ENCODE measurements around the gene SRRM2.

SRRM2 gene

GRCh38 chr16:2709588-2709984, 42.9 kb upstream of the SRRM2 start:
- no peak overlapping the region for H3K4me3 ChIP-seq (replicated peaks; ENCODE audit: low read depth, low read length)
- no peaks in the 10 kb centered on the region for H3K27me3 ChIP-seq (replicated peaks; ENCODE audit: control insufficient read depth, insufficient read depth, low read length)
- TF ChIP-seq CTCF (IDR thresholded peaks at IDR 0.05; ENCODE audit: insufficient read depth, low read length, poor library complexity, severe bottlenecking): no peak
- peak; percentile 6 for DNase-seq (ENCODE audit: extremely low read depth, insufficient read length)
- peaks cover 15% of the 10 kb centered on the region for H3K36me3 ChIP-seq (ENCODE audit: control insufficient read depth, insufficient read depth, low read length)

DNA sequence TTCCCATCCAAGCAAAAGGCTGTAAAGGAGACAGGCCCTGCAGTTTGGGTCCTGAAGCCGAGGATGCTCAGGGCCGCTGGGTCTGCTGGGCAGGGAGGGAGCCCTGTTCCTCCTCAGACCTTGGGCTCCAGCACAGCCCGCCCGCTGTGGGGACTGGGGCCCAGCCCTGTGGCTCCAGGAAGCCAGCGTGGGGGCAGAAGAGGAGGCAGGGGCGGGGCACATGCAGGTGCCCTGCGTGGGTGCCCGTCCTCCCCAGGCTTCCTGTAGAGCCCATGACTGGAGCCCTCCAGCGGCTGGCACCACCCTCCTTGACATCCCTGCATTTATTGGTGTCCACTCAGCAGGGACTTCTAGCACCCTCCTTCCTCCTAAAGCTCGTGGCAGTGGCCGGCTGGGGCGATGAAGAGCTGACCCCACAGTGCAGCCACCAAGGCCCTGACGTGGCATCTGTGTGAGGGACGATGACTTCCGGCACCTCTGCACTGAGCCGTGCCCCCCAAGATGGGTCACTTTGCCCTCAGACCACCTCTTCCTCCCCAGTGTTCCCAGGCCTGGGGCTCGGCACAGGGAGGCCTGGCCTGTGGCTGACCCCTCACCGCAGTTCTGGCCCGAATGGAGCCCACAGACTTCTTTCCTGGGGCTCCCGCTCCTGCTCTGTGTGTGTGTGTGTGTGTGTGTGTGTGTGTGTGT, 42.3 kb upstream of the SRRM2 start:
- H3K36me3 ChIP-seq (ENCODE audit: control insufficient read depth, insufficient read depth, low read length): peaks cover 12% of the 10 kb centered on the region
- peak; percentile 15 for DNase-seq (ENCODE audit: extremely low read depth, insufficient read length)

DNA sequence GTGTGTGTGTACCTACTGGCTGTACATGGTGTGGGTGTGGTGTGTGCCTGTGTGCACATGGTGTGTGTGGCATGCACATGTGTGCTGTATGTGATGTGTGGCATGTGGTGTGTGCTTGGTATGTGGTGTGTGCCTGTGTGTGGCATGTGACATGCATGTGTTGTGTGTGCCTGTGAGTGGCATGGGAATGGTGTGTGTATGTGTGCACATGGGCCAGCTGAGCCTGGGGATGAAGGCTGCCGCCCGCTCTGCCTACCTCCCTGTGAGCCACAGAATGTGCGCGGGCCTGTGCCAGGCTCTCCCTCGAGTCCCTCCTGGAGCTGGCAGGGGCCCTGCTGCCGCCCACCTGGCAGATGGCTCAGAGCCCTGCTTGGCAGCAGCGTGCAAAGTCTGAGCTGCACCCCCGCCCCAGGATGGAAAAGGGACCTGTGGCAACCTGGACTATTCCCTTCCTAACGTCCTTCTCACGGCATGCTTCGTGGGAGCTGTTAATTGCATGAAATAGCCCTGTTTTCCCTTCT, 41.7 kb upstream of the SRRM2 start:
- DNase-seq (ENCODE audit: extremely low read depth, insufficient read length): peak; percentile 22
- Histone ChIP-seq H3K4me3 (replicated peaks; ENCODE audit: low read depth, low read length) (no peak overlapping the region), H3K27me3 (replicated peaks; ENCODE audit: control insufficient read depth, insufficient read depth, low read length) (no peaks in the 10 kb centered on the region), H3K36me3 (ENCODE audit: control insufficient read depth, insufficient read depth, low read length) (peaks cover 8% of the 10 kb centered on the region)
- TF ChIP-seq CTCF (IDR thresholded peaks at IDR 0.05; ENCODE audit: insufficient read depth, low read length, poor library complexity, severe bottlenecking): no peak

More for the DNA sequence above, 42.3 kb upstream of the SRRM2 start:
- no peak for TF ChIP-seq CTCF (IDR thresholded peaks at IDR 0.05; ENCODE audit: insufficient read depth, low read length, poor library complexity, severe bottlenecking)
- Histone ChIP-seq H3K4me3 (replicated peaks; ENCODE audit: low read depth, low read length) (no peak overlapping the region), H3K27me3 (replicated peaks; ENCODE audit: control insufficient read depth, insufficient read depth, low read length) (no peaks in the 10 kb centered on the region)

DNA sequence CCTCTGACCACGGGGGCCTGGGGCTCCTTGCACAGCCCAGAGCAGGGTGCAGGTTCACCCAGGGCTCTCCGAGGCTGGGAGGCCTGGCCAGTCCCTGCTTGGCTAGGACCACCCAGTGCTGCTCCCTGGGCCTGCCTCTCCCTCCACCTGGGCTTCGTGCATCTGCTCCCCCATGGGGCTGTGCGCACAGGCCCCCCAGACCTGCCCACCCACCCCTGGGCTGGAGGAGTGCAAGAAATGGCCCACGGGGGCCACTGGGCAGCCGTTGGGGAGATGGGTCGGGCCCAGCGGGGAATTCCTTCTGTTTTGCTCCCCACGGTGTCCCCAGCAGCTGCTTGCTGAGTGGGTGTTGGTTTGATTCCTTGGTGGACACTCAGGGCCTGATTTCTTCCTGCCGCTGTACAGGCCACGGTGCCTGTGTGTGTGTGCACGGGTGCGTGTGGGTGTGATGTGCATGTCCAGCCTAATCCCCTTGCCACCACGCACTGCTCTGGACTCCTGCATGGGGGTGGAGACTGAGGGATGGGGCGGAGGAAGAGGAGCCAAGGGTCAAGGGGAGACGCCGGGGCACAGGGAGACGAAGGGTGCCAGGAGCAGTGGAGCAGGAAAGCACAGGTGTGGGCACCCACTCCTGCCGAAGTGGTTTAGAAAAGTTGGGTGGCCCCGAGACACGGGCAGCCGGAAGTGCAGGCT, 40.9 kb upstream of the SRRM2 start:
- peak; percentile 5 for DNase-seq (ENCODE audit: extremely low read depth, insufficient read length)
- TF ChIP-seq CTCF (IDR thresholded peaks at IDR 0.05; ENCODE audit: insufficient read depth, low read length, poor library complexity, severe bottlenecking): no peak
- no peaks in the 10 kb centered on the region; the same call in 1 of the 2 replicates for H3K27me3 ChIP-seq (replicated peaks; ENCODE audit: control insufficient read depth, insufficient read depth, low read length)
- H3K36me3 ChIP-seq (ENCODE audit: control insufficient read depth, insufficient read depth, low read length): peaks cover 7% of the 10 kb centered on the region
- no peak overlapping the region for H3K4me3 ChIP-seq (replicated peaks; ENCODE audit: low read depth, low read length)

- peak; percentile 9 for DNase-seq (ENCODE audit: extremely low read depth, insufficient read length)
- H3K27me3 ChIP-seq (replicated peaks; ENCODE audit: control insufficient read depth, insufficient read depth, low read length): no peaks in the 10 kb centered on the region; the same call in 1 of the 2 replicates
- H3K36me3 ChIP-seq (ENCODE audit: control insufficient read depth, insufficient read depth, low read length): peaks cover 7% of the 10 kb centered on the region
- H3K4me3 ChIP-seq (replicated peaks; ENCODE audit: low read depth, low read length): no peak overlapping the region
- no peak for TF ChIP-seq CTCF (IDR thresholded peaks at IDR 0.05; ENCODE audit: insufficient read depth, low read length, poor library complexity, severe bottlenecking)
Measured at GRCh38 chr16:2712063-2712441, 40.4 kb upstream of the SRRM2 start.

Data from GM06990 (cell line).